Bladder microvascular endothelial cell (primary cell): ENCODE results near the gene LGALS7B. TPM values are rescaled to one million over a fixed set of nuclear protein-coding genes. Genes with fewer than 3 reads are reported as not detected.

Source experiments
- total RNA-seq: library from RNA; depleted of rRNA; stranded (reverse); fragments of >200 nt; gene quantifications from 2 replicates; pipeline ENCODE4 v1.2.3, GENCODE V29; 2014

The LGALS7B gene
- 0.65 TPM in 1 of 2 replicates, not detected in the other for total RNA-seq

DNA sequence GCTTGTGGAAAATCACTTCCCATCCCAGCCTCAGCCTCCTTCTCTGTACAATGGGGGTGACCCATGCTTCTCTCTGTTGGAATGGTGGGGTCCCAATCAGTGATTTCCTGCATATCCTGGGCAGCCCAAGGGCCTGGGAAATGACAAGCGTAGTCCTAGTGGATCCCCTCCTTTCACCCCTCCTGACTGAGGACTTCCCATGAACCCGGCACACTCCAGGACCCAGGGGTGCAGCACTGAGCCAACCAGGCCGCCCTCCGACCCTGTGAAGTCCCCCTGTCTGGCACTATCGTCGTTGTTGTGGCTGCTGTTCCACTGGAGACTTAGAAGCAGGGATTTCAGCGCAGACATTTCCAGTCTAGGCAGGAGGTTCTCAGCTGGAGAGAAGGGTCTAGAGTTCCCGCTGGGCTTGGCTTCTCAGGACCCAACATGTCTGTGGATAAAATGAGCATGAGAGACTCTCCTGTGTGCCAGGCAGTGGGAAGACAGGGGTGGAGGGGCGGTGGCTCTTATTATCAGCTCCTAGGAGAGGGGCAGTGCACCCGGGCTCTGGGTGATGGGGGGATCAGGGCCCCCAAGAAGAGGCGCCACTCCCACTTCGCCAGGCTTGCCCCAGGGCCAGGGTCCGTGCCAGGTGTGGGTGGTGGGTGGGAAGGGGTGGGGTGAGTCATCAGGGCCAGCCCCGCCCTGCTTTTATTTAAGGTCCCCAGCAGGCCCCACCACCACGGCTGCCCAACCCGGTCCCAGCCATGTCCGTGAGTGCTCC, at the start of gene LGALS7B:
TSS of gene LGALS7B (plus strand) at position 723 of the 766 bp plus-strand sequence. CDS start at position 750, 27 bp downstream.

GRCh38 chr19:38744298-38744681, 44.7 kb upstream of the LGALS7B start, which contains the start of gene CAPN12:
CAPN12 (minus strand) TSS chr19:38744474; CDS start chr19:38744165, 309 bp downstream.

GRCh38 chr19:38773469-38774177, 15.4 kb upstream of the LGALS7B start, which contains the start of gene LGALS7:
LGALS7 (minus strand) TSS chr19:38773517; CDS start chr19:38773492, 25 bp downstream.

DNA sequence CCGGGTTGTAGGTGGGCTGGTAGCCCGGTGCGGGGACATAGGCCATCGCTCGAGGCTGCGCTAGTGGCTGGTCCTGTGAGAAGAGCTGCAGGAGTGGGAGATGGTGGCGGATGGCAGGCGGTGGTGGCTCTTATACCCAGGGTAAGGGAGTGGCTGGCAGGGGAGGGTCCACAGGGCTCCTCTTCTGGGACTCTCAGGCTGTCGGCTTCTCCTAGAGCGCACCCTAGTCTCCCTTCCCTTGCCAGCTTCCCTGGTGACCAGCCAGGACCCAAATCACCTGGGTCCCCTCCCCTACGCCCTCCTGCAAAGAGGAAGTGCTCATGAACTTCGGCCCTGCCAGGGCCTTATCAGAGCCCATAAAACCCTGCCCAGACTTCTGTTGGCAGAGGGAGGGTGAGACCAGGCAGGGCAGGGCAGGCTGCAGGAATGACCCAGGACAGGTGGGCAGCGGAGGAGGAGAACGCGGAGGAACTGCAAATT, 23.9 kb downstream of the LGALS7B start, which contains the start of gene LGALS4:
TSS of gene LGALS4 (minus strand) at position 105 of the 480 bp plus-strand sequence. CDS start at position 46, 59 bp downstream.

Other genes starting within 250 kb of the LGALS7B start
- not detected in 2 replicates for gene MAP4K1, start 171.2 kb upstream of the LGALS7B start, total RNA-seq
- 185 and 279 TPM in 2 replicates for gene EIF3K, start 170.0 kb upstream of the LGALS7B start, total RNA-seq
- 271 and 808 TPM in 2 replicates for gene ACTN4, start 141.6 kb upstream of the LGALS7B start, total RNA-seq
- gene CAPN12, start 44.7 kb upstream of the LGALS7B start, total RNA-seq: 0.19 TPM in 1 of 2 replicates, not detected in the other
- gene LGALS7, start 15.7 kb upstream of the LGALS7B start, total RNA-seq: not detected in 2 replicates
- gene LGALS4, start 23.7 kb downstream of the LGALS7B start, total RNA-seq: 0.19 TPM in 1 of 2 replicates, not detected in the other
- gene ECH1, start 42.6 kb downstream of the LGALS7B start, total RNA-seq: 19.1 and 34.1 TPM in 2 replicates
- gene HNRNPL, start 60.8 kb downstream of the LGALS7B start, total RNA-seq: 208 and 227 TPM in 2 replicates
- 6.2 and 6.8 TPM in 2 replicates for gene RINL, start 89.1 kb downstream of the LGALS7B start, total RNA-seq
- gene SIRT2, start 110.4 kb downstream of the LGALS7B start, total RNA-seq: 52.3 and 81.6 TPM in 2 replicates
- gene NFKBIB, start 110.8 kb downstream of the LGALS7B start, total RNA-seq: 9.6 and 16.7 TPM in 2 replicates
- not detected in 2 replicates for gene CCER2, start 123.0 kb downstream of the LGALS7B start, total RNA-seq
- gene SARS2, start 141.6 kb downstream of the LGALS7B start, total RNA-seq: 11.5 and 14.9 TPM in 2 replicates
- gene MRPS12, start 141.7 kb downstream of the LGALS7B start, total RNA-seq: 37.9 and 38.3 TPM in 2 replicates
- 1.1 and 13.6 TPM in 2 replicates for gene FBXO17, start 186.5 kb downstream of the LGALS7B start, total RNA-seq
- 1.1 and 1.8 TPM in 2 replicates for gene FBXO27, start 243.3 kb downstream of the LGALS7B start, total RNA-seq